ENCODE results near the gene AFF1. TPM values are rescaled to one million over a fixed set of nuclear protein-coding genes. Genes with fewer than 3 reads are reported as not detected.
"Not testable (repeated sequence)": the region's sequence is repeated elsewhere in the genome, so short reads cannot be mapped to it uniquely, and the experiment has no call there.

AFF1 gene
- total and polyA plus RNA-seq, 2 of the 4 experiments (the other 2 are of a cell fraction): 7.0 to 9.6 TPM

GRCh38 chr4:87012954-87013308, 78.1 kb downstream of the AFF1 start:
- H2AK9ac ChIP-seq (replicated peaks; ENCODE audit: low read depth, low read length, poor library complexity); H3K9ac ChIP-seq (ENCODE audit: low read depth, low read length); dilution Hi-C loops (cut with HindIII; ENCODE audit: low sequenced_read_pairs, unreplicated experiment); H2BK5ac ChIP-seq (ENCODE audit: low read depth, low read length, poor library complexity, severe bottlenecking); H3K56ac ChIP-seq (ENCODE audit: extremely low read depth, insufficient read depth, low read length); H4K91ac ChIP-seq (ENCODE audit: insufficient read depth, low read depth, low read length); H3K36me3 ChIP-seq (ENCODE audit: control insufficient read depth, insufficient read depth, low read length); H2BK20ac ChIP-seq (ENCODE audit: low read depth, low read length); CTCF ChIA-PET; H3K4ac ChIP-seq (ENCODE audit: low read depth, low read length); H3K27ac ChIP-seq (ENCODE audit: insufficient read depth, low read length); H3K9me1 ChIP-seq (ENCODE audit: insufficient read depth, low read length); H2BK15ac ChIP-seq (ENCODE audit: low read depth, low read length); H4K5ac ChIP-seq (ENCODE audit: low read depth, low read length); H3K4me1 ChIP-seq (ENCODE audit: control insufficient read depth, insufficient read depth, low read length); H3K18ac ChIP-seq (ENCODE audit: low read depth, low read length); H3K4me3 ChIP-seq (ENCODE audit: insufficient read depth, low read depth, low read length); H3K4me2 ChIP-seq (ENCODE audit: low read depth, low read length); in situ Hi-C loops (cut with MboI; ENCODE audit: low sequenced_read_pairs); BruUV-seq (replicated peaks); H2BK120ac ChIP-seq (ENCODE audit: low read depth, low read length); DNase-seq; H3K9me3 ChIP-seq (ENCODE audit: control insufficient read depth, insufficient read depth, low read length); H3K14ac ChIP-seq (replicated peaks; ENCODE audit: low read depth, low read length); ATAC-seq (ENCODE audit: low read depth); H4K8ac ChIP-seq (ENCODE audit: low read depth in 2 of 2, low read length in 2 of 2); H2AFZ ChIP-seq (replicated peaks; ENCODE audit: low read length, poor library complexity); H4K20me1 ChIP-seq (ENCODE audit: insufficient read depth, low read length); H2AK5ac ChIP-seq (ENCODE audit: low read depth, low read length); H3K27me3 ChIP-seq (ENCODE audit: control insufficient read depth, insufficient read depth, low read length): not testable (repeated sequence)
- WGBS, 2 experiments (ENCODE audit: extremely low coverage in 2 of 2, insufficient read length in 1 of 2): 100% methylated on average over 1 of the region's 9 CpGs; no CpG with 5 or more reads in 1 of the 2 experiments
- POLR2A ChIA-PET (ENCODE audit: unreplicated experiment): interaction anchor here (0.7 kb wide), 1 partner anchor 149 kb away, joined by 13 read pairs; no protein-coding TSS in a partner anchor
- intact Hi-C loops (cut with micrococcal nuclease): loop anchor here (5.0 kb wide), 1 partner anchor 44 kb away; no protein-coding TSS in a partner anchor
- Histone ChIP-seq H3K23ac (ENCODE audit: low read depth, low read length) (peak overlapping the region; percentile 29; the same call in 1 of the 2 replicates), H3K79me1 (ENCODE audit: low read depth in 1 of 2, low read length in 2 of 2) (peaks cover 10 to 53% of the 10 kb centered on the region in 2 experiments)

All from IMR-90 (cell line).